Epithelial cell of umbilical artery (primary cell): Measurements from ENCODE around the gene ARMCX4. TPM values are rescaled to one million over a fixed set of nuclear protein-coding genes. Genes with fewer than 3 reads are reported as not detected.

Experiments
- total RNA-seq: library from RNA; depleted of rRNA; stranded (reverse); fragments of >200 nt; gene quantifications from 2 replicates; pipeline ENCODE4 v1.2.3, GENCODE V29; 2014

Gene ARMCX4
- total RNA-seq: 2.9 and 5.8 TPM in 2 replicates

DNA sequence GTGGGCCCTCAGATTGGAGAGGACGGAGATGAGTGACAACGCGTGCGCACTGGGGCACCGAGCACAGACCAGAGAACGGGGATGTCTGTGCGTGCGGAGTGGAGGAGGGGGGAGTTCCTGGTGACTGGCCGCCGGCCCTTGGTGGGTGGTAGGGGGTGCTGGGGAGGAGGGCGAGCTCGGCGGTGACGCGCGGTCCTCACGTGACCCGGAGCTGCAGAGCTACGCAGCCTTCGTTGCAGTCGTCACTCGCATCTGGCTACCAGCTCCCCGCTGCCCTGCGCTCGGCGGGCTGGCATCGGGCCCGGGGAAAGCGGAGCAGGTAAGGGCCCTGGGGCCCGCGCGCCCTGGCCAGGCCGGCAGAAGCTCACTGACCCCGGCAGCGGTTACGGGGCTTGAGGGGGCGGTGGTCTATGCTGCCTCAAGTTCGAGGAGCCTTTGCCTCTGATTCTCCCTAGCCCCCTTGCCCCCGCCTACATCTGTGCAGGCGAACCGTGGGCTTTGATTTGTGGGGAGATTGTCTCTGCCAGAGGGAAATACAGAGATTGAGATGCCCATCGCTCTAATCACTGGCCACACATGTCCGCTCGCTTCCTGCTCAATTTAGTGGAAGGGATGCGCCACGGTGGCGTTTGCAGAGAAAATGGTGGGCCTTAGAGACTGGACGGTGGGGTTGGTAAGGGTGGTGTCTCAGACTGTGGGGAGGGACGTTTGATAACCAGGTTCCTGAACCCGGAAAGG lies at the start of gene ARMCX4:
ARMCX4 (plus strand) TSS at position 245 of the 738 bp plus-strand sequence. CDS start 3,134 bp downstream, outside the sequence.

Other genes starting within 250 kb of the ARMCX4 start
- 0.30 and 1.6 TPM in 2 replicates for gene TAF7L, start 194.1 kb upstream of the ARMCX4 start, total RNA-seq
- 3.3 and 5.2 TPM in 2 replicates for gene TIMM8A, start 136.7 kb upstream of the ARMCX4 start, total RNA-seq
- 0.15 TPM in 1 of 2 replicates, not detected in the other for gene BTK, start 99.3 kb upstream of the ARMCX4 start, total RNA-seq
- gene RPL36A, start 94.4 kb upstream of the ARMCX4 start, total RNA-seq: 278 and 940 TPM in 2 replicates
- 31.8 and 41.0 TPM in 2 replicates for gene GLA, start 77.5 kb upstream of the ARMCX4 start, total RNA-seq
- gene HNRNPH2, start 77.2 kb upstream of the ARMCX4 start, total RNA-seq: 89.6 and 106 TPM in 2 replicates
- gene ARMCX1, start 65.1 kb downstream of the ARMCX4 start, total RNA-seq: 26.6 and 42.2 TPM in 2 replicates
- 33.4 and 35.1 TPM in 2 replicates for gene ARMCX6, start 132.5 kb downstream of the ARMCX4 start, total RNA-seq
- gene ARMCX3, start 137.7 kb downstream of the ARMCX4 start, total RNA-seq: 56.8 and 74.9 TPM in 2 replicates
- 72.1 and 161 TPM in 2 replicates for gene ARMCX2, start 174.4 kb downstream of the ARMCX4 start, total RNA-seq